Activated T-helper 1 cell treated with anti-CD3 and anti-CD28 coated beads, Interleukin-12 subunit alpha, Interleukin-12 subunit beta, Interleukin-2, Interleukin-4 antibody, amounts not matched to agents 30 ng/mL and 10 ng/mL and 1 ng/mL, durations not matched to agents 14 hours and 24 hours and 36 hours (primary cell): ENCODE measurements around the gene PTCD1. TPM values are rescaled to one million over a fixed set of nuclear protein-coding genes. Genes with fewer than 3 reads are reported as not detected.
A peak's percentile ranks its signal among the peaks of the same experiment; 100 is the strongest.
"Not testable (repeated sequence)": the region's sequence is repeated elsewhere in the genome, so short reads cannot be mapped to it uniquely, and the experiment has no call there.

Experiments
- DNase-seq: peaks from one replicate; pipeline ENCODE4 v3.0.0; 2021; ENCODE audit warnings: low spot score
- H3K27ac Mint-ChIP-seq: one replicate; pipeline ENCODE4 v1.8.0; 2021; ENCODE audit warnings: mild to moderate bottlenecking, mixed read lengths
- H3K27me3 Mint-ChIP-seq: one replicate; pipeline ENCODE4 v1.8.0; 2022; ENCODE audit warnings: mild to moderate bottlenecking, moderate library complexity, mixed read lengths; ENCODE audit not compliant: insufficient read depth
- H3K36me3 Mint-ChIP-seq: one replicate; pipeline ENCODE4 v1.8.0; 2021; ENCODE audit warnings: low read depth, mixed read lengths
- H3K4me1 Mint-ChIP-seq: one replicate; pipeline ENCODE4 v1.8.0; 2021; ENCODE audit warnings: low read depth, mixed read lengths
- H3K4me3 Mint-ChIP-seq: one replicate; pipeline ENCODE4 v1.8.0; 2021; ENCODE audit warnings: mild to moderate bottlenecking, moderate library complexity, mixed read lengths
- H3K9me3 Mint-ChIP-seq: one replicate; pipeline ENCODE4 v1.8.0; 2021; ENCODE audit warnings: mixed read lengths
- intact Hi-C: fragments of 100-400 bp; cut with micrococcal nuclease; formaldehyde crosslinking; loops from one replicate; pipeline ENCODE4 v1.15.1; 2024
- total RNA-seq: library from RNA; stranded (reverse); gene quantifications from 2 replicates; pipeline ENCODE4 v1.2.3, GENCODE V29; 2022

The PTCD1 gene
- total RNA-seq, 1 donor from 2014 or later: 16.0 TPM

DNA sequence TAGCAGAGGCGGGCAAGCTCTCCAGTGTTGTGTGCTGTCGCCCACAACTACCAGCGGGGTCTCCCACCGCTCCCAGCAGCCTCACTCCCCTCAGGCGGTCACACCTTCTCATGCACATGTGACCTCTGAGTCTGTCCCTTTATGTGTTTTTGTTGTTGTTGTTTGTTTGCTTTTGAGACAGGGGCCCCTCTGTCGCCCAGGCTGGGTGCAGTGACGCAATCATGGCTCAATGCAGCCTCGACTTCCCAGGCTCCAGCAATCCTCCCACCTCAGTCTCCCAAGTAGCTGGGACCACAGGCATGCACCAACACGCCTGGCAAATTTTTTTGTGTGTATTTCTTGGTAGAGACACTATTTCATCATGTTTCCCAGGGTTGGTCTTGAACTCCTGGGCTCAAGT lies 1.6 kb upstream of the PTCD1 start:
- no peak for DNase-seq
- intact Hi-C loops: no loop called here
- Mint-ChIP-seq H3K4me3 (peak overlapping the region; percentile 98), H3K9me3 (no peaks in the 10 kb centered on the region), H3K27ac (peak overlapping the region; percentile 83), H3K36me3 (peaks cover 27% of the 10 kb centered on the region), H3K4me1 (peaks cover 28% of the 10 kb centered on the region), H3K27me3 (no peaks in the 10 kb centered on the region)

DNA sequence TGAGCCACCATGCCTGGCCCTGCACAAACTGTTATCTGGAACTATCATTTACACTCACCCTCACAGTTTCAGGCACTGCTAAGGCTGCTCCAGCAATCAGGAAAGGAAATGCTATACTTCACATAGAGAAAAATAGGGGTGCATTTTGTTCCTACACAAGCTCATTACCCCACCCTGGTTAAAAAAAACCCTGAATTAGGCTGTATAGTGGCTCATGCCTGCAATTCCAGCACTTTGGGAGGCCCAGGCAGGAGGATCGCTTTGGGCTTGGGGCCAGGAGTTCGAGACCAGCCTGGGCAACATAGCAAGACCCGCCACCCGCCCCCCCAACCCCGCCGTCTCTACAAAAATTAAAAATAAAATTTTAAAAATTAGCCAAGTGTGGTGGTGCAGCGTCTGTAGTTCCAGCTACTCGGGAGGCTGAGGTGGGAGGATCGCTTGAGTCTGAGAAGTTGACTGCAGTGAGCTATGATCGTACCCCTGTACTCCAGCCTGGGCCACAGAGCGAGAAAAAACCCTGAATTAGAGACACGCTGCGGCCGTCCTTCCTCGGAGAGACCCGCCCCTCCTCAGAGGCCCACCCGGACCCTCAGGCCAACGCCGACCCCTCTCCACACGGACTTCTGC lies 539 bp downstream of the PTCD1 start:
- H3K9me3 Mint-ChIP-seq: no peaks in the 10 kb centered on the region
- intact Hi-C loops: loop anchor here (1.0 to 2.0 kb wide), 6 partner anchors 29 to 577 kb away; partner anchors contain the start of genes ZKSCAN1, ZKSCAN5 and ZNF789
- H3K27me3 Mint-ChIP-seq: no peaks in the 10 kb centered on the region
- H3K27ac Mint-ChIP-seq: no peak overlapping the region
- H3K4me1 Mint-ChIP-seq: peaks cover 24% of the 10 kb centered on the region
- peaks cover 19% of the 10 kb centered on the region for H3K36me3 Mint-ChIP-seq
- H3K4me3 Mint-ChIP-seq: peak overlapping the region; percentile 98
- no peak for DNase-seq

DNA sequence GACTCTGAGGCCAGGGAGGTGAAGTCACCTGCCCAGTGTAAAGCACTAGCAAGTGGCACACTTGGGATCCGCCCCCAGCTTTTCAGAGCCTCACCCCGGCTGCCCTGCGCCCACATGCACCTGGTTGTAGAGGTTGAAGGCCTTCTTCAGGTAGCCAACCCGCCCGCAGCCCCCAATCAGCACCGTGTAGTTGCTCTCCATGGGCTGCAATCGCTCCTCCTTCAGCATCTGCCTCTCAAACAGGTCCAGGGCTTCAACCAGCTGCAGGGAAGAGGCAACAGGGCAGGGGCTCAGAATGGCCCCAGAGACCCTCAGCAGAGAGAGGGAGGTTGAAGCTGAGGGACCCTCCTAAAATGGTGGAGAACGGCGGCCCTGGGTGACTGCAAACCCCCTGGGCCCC lies 5.4 kb downstream of the PTCD1 start:
- intact Hi-C loops: no loop called here
- Mint-ChIP-seq H3K4me3 (no peak overlapping the region), H3K27me3 (no peaks in the 10 kb centered on the region), H3K4me1 (no peaks in the 10 kb centered on the region), H3K27ac (no peak overlapping the region), H3K36me3 (peaks cover 24% of the 10 kb centered on the region), H3K9me3 (no peaks in the 10 kb centered on the region)
- no peak for DNase-seq

DNA sequence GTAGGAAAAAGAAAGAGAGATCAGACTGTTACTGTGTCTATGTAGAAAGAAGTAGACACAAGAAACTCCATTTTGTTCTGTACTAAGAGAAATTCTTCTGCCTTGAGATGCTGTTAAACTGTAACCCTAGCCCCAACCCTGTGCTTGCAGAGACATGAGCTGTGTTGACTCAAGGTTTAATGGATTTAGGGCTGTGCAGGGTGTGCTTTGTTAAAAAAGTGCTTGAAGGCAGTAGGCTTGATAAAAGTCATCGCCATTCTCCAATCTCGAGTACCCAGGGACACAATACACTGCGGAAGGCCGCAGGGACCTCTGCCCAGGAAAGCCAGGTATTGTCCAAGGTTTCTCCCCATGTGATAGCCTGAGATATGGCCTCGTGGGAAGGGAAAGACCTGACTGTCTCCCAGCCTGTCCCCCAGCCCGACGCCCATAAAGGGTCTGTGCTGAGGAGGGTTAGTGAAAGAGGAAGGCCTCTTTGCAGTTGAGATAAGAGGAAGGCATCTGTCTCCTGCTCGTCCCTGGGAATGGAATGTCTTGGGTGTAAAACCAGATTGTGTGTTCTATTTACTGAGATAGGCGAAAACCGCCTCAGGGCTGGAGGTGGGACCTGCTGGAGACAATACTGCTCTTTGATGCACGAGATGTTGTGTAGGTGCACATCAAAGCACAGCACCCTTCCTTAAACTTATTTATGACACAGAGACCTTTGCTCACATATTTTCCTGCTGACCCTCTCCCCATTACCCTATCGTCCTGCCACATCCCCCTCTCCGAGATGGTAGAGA lies 6.7 kb downstream of the PTCD1 start:
- peaks cover 27% of the 10 kb centered on the region for H3K36me3 Mint-ChIP-seq
- H3K4me1 Mint-ChIP-seq, H3K9me3 Mint-ChIP-seq, intact Hi-C loops, H3K4me3 Mint-ChIP-seq, H3K27ac Mint-ChIP-seq, DNase-seq, H3K27me3 Mint-ChIP-seq: not testable (repeated sequence)

DNA sequence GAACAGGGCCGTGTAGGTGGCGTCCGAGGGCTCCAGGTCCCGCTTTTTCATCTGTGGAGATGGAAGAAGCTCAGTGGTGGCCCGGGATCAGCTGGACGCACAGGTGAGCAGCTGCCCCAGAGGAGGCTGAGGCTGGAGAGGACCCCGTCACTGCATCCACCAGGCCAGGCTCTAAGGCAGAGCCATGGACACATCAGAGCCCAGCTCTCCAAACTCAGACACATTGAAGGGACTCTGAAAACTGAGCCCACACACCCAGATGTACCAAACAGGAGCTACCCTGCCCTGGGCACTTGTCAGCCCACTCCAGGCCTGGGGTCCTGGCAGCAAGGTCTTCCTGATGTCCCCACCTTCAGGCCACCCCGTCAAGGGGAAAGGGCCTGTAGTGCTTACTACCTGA lies 8.8 kb downstream of the PTCD1 start:
- intact Hi-C loops: no loop called here
- Mint-ChIP-seq H3K4me3 (no peak overlapping the region), H3K27me3 (no peaks in the 10 kb centered on the region), H3K4me1 (no peaks in the 10 kb centered on the region), H3K9me3 (no peaks in the 10 kb centered on the region), H3K36me3 (peaks cover 25% of the 10 kb centered on the region), H3K27ac (no peak overlapping the region)
- no peak for DNase-seq

DNA sequence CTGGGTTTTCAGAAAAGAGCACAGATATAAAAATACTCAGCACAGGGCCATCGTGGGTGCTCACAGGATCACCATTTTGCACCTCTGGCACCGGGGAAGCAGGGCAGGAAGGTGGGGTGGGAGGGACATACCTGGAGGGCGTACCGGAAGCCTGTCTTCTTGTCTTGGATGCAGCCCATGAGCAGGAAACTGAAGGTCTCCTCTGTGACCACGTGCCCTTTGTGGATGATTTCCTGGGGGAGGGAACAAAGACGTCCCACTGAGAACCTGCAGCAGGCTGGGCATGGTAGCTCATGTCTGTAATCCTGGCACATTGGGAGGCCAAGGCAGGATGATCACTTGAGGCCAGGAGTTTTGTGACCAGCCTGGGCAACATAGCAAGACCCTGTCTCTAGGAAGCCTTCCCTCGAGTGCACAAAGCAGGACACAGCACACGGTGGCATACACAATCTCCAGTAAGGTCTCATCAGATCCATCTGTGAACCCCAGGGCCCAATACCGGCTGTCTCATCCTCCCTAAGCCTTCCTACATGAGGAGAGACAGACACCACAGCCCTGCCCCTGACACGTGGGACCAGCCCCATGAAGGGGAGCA lies 9.5 kb downstream of the PTCD1 start:
- H3K9me3 Mint-ChIP-seq: no peaks in the 10 kb centered on the region
- no peak for DNase-seq
- peaks cover 25% of the 10 kb centered on the region for H3K36me3 Mint-ChIP-seq
- intact Hi-C loops: no loop called here
- no peaks in the 10 kb centered on the region for H3K27me3 Mint-ChIP-seq
- H3K27ac Mint-ChIP-seq: no peak overlapping the region
- H3K4me3 Mint-ChIP-seq: no peak overlapping the region
- H3K4me1 Mint-ChIP-seq: no peaks in the 10 kb centered on the region

DNA sequence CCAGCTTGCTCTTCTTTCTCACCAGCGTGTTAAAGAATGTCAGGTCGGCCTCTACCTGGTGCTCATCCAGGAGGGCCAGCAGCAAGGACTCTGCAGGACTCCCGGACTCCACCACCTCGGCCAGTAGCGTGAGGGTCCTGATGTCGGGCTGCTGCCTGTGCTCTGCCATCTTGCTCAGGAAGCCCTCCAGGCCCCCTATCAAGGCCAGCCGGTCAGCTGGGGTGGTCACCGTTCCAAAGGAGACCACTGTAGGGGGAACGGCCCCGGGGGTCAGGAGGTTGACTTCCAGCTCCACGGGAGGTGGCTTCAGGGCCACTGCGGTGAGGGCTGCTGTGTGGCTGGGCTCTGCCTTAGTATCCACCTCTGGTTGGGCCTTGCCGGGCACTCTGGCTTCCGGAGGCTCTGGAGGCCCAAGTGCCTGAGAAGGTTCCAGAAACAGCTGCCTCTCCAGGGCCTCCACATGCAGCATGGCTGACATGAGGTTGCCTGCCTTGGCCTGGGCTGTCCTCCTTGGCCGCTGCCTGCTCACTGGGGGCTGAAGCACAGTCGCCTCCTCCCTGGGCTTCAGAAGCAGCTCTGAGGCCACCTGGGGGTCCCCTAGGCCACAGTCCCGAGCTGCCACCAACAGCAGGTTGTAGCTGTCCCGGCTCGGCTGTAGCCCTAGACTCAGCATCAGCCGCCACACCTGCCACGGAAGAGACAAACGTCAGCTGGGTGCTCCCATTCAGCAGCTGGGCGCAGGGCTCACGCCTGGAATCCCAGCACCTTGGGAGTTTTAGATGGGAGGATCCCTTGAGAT lies 13.5 kb downstream of the PTCD1 start:
- intact Hi-C loops: no loop called here
- no peak for DNase-seq
- no peaks in the 10 kb centered on the region for H3K9me3 Mint-ChIP-seq
- H3K27me3 Mint-ChIP-seq: no peaks in the 10 kb centered on the region
- no peak overlapping the region for H3K27ac Mint-ChIP-seq
- H3K36me3 Mint-ChIP-seq: peaks cover 24% of the 10 kb centered on the region
- H3K4me3 Mint-ChIP-seq: no peak overlapping the region
- H3K4me1 Mint-ChIP-seq: no peaks in the 10 kb centered on the region

DNA sequence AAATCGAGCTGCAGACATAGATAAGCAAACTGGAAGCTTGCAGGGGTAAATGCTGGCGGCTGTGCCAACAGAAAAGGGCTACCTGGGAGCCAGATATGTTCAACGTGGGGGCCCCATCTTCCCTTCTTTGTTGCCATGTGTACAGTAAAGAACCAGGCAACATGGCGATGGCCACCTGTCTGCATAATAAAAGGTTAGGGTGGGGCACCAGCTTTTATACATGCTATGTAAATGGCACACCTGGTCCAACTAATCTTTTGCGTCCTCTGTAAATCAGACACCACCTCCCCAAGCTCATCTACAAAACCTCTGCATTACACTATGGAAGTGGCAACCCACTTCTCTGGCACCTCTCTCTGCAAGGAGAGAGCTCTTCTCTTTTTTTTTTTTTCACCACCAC lies 16.0 kb downstream of the PTCD1 start:
- Mint-ChIP-seq H3K27ac (no peak overlapping the region), H3K36me3 (peaks cover 18% of the 10 kb centered on the region), H3K4me1 (no peaks in the 10 kb centered on the region), H3K27me3 (no peaks in the 10 kb centered on the region), H3K4me3 (no peak overlapping the region), H3K9me3 (no peaks in the 10 kb centered on the region)
- no peak for DNase-seq
- intact Hi-C loops: no loop called here

DNA sequence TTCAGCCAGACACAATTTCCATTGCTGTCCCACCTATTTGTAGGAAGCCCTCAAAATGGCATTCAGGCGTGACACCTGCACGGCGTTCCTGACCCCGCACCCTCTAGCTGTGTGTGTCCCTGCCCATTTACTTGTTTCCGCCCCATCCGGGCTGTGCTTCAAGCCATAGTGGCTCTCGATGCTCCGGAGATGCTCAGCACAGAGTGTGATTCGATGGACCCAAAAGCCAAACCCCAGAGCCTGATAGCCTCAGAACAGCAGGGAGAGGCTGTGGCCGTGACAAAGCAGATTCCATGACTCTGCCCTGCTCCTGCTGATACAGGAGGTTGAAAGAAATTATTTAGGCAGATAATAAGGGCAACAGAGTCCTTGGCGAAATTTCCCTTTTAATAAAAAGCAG lies 16.4 kb downstream of the PTCD1 start:
- no peak for DNase-seq
- H3K4me1 Mint-ChIP-seq: no peaks in the 10 kb centered on the region
- no peaks in the 10 kb centered on the region for H3K27me3 Mint-ChIP-seq
- no peaks in the 10 kb centered on the region for H3K9me3 Mint-ChIP-seq
- H3K4me3 Mint-ChIP-seq: no peak overlapping the region
- H3K27ac Mint-ChIP-seq: no peak overlapping the region
- intact Hi-C loops: no loop called here
- H3K36me3 Mint-ChIP-seq: peaks cover 22% of the 10 kb centered on the region

DNA sequence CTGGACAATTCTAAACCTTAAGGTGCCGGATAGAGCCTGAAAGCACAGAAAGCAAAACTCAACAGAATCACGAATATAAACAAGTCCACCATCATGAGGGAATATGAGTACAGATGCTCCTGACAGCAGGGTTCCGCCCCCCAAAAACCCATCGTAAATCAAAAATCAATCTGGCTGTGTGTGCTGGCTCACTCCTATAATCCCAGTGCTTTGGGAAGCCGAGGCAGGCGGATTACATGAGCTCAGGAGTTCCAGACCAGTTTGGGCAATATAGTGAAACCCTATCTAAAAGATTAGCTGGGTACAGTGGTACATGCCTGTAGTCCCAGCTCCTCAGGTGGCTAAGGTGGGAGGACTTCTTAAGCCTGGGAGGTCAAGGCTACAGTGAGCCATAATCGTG lies 17.6 kb downstream of the PTCD1 start:
- Mint-ChIP-seq H3K9me3 (no peaks in the 10 kb centered on the region), H3K27me3 (no peaks in the 10 kb centered on the region), H3K36me3 (peaks cover 30% of the 10 kb centered on the region), H3K27ac (no peak overlapping the region), H3K4me1 (peaks cover 3% of the 10 kb centered on the region), H3K4me3 (no peak overlapping the region)
- intact Hi-C loops: no loop called here
- no peak for DNase-seq

DNA sequence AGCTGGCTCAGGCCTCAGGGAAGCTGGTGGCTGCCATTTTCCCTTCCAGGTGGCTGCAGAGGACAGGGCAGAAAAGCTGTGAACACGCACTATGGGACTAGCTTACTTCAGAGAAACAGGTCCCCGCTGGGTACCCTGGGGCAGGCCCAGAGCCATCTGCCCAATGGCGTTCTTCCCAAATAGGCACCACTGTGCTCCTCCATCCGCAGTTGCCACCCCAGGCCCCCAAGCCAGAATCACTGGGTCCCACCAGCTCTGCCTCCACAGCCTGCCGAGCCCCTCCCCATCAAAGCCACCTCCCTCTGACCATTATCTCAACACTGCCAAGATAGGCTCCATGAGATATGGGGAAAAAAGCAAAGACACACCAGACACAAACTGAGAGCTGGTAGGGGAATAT lies 18.4 kb downstream of the PTCD1 start:
- intact Hi-C loops: no loop called here
- no peak overlapping the region for H3K27ac Mint-ChIP-seq

DNA sequence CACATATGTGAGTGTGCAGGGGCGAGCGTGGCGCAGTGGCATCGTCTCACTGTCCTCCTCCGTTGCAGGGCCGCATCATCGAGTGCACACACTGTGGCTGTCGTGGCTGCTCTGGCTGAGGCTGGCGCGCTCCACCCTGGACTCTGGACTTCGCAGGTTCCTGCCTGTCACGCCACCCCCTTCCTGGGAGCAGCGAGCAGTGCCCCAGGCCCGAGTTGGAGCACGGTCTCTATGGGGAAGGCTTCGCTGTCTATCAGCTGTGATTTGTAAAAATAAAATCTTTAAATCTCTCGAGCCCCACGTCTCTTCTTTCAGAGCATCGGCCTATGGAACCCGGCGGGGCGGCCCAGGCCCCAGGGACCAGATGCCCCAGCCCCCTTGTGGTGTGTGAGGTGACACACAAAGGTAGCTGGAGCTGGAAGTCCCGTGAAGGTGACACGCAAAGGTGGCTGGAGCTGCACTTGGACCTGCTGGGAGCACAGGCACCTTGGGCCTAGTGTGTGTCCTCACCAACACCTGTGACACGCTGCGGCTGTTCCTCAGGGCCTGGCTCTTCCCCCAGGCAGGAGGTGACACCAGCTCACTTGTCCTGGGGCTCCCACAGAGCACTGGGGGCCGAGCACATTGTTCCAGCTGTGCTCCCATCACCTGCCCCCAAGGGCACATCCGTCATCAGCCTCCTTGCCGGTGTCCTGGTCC lies 19.1 kb downstream of the PTCD1 start:
- H3K27ac Mint-ChIP-seq: no peak overlapping the region
- no peak for DNase-seq
- H3K36me3 Mint-ChIP-seq: peaks cover 38% of the 10 kb centered on the region
- intact Hi-C loops: no loop called here
- H3K4me3 Mint-ChIP-seq: no peak overlapping the region
- H3K27me3 Mint-ChIP-seq: no peaks in the 10 kb centered on the region
- no peaks in the 10 kb centered on the region for H3K9me3 Mint-ChIP-seq
- H3K4me1 Mint-ChIP-seq: peaks cover 5% of the 10 kb centered on the region

More for the DNA sequence above, 18.4 kb downstream of the PTCD1 start:
- Mint-ChIP-seq H3K4me3 (no peak overlapping the region), H3K27me3 (no peaks in the 10 kb centered on the region), H3K4me1 (peaks cover 5% of the 10 kb centered on the region), H3K9me3 (no peaks in the 10 kb centered on the region), H3K36me3 (peaks cover 30% of the 10 kb centered on the region)
- DNase-seq: no peak
